HG03575 (cell line): Measurements from ENCODE around the gene PRDM2.

Experiments
- ATAC-seq: cut with Tn5 transposase; IDR thresholded peaks from one replicate; pipeline ENCODE4 v1.9.1; 2021; ENCODE audit not compliant: unreplicated experiment, insufficient number of reproducible peaks, low FRiP score; ENCODE audit errors: extremely low read depth

Gene PRDM2

GRCh38 chr1:13728091-13728715 is 28.2 kb downstream of the PRDM2 start:
- ATAC-seq = no peak

- no peak for ATAC-seq
These were observed 30.3 kb downstream of the PRDM2 start for GRCh38 chr1:13730291-13730690.

DNA sequence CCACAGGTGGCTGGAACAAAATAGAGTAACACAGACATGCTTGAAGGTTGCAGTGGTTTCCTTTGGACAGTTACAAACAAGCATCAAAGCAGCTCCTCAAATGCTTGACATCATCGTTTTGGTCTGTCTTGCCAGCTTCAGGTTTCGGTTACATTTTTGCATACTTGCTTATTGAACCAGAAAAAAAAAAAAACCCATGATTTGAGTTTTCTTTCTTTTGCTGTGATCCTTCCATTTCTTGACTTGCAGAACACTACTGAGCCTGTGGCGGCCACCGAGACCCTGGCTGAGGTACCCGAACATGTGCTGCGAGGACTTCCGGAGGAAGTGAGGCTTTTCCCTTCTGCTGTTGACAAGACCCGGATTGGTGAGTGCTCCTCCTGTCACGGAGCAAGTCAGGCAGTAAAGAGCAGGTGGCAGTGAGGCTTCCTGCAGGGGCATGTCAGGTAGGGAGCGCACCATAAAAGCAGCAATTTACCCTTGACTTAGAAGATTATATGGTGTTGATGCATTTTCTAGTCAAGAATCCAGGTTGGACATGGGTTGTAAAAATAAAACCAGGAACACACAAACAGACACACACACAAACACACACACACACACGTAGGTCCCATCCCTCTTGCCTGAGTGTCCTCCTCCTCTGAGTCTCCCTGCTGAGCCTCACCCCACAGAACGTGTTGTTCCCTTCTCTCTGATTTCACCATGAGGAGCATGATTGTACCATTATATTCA is 30.9 kb downstream of the PRDM2 start:
- ATAC-seq = peak; percentile 55

DNA sequence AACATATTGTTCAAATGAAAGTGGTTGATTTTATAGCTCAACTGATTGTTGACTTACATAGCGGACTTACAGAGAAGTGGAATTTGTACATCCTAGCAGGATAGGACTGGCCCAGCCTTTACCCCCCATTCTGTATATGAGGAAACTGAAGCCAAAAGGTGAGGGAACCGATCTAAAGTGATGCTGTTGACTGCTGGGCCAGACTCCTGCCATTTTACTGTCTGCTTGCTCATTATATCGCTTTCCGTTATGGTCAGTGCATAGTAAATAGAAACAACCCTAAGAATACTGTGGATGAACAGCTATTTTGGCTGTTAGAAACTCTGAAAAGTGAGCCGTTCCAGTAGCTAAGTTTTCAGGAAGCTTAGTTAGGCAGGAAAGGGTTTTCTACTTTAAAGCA is 31.9 kb downstream of the PRDM2 start:
- ATAC-seq = no peak

DNA sequence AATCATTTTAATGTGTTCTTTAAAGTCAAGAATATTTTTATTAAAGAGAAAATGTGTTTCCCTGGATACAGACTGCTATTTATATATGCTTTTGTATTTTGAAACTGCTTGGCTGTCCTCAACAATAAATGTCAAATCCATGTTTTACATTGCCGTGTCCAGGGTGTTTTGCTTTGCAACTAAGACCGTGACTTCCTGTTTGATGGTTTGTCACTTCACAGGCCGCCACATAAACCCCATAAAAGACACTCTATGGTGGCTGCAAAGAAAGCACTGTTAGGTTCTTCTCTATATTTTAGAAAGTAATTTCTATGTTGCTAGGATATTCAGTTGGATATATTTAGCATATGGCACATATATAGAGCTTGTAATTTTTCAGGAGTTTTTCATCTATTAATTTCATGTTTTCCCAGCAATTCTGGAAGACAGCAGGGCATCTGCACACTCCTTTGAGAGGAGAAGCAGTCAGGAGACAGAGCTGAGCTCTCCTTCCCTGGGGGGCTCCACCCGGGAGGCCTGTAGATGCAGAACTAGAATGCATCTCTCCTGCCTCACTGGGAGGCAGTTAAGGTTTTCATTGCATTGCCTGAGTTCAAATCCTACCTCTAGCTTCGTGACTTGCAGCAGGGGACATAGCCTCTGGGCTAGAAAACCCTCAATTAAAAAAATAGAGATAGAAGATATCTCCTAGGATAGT is 33.1 kb downstream of the PRDM2 start:
- no peak for ATAC-seq

- ATAC-seq = no peak
These were observed 33.7 kb downstream of the PRDM2 start for GRCh38 chr1:13733711-13734110.

DNA sequence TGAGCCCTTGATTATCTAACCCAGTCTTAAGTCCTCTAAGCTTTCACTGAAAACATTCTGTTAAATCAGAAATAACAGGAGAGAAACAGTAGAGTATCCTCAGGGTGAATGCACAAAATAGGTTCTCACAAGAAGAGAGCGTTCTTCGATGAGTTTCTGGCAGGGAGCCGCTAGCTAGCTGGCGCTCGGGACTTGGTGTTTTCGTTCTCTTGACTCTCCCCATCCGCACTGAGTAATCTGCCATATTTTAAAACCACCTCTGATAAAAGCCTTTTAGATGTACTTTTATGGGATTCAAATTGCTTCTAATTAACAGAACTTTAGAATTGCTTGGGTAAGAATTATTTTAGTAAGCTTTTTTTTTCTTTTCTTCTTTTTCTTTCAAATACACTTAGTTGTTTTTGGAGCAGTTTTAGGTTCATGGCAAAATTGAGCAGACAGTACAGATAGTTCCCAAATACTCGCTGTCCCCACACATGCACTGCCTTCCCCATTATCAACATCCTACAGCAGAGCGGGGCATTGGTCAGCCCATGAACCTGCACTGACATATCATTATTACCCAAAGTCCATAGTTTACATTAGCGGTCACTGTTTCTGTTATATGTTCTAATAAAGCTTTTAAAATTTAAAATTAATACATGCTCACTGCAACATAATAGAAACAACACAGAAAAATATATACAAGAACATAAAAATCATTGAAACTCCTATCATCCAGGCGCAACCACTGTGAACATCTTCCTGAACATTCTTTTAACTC is 35.4 kb downstream of the PRDM2 start:
- no peak for ATAC-seq

DNA sequence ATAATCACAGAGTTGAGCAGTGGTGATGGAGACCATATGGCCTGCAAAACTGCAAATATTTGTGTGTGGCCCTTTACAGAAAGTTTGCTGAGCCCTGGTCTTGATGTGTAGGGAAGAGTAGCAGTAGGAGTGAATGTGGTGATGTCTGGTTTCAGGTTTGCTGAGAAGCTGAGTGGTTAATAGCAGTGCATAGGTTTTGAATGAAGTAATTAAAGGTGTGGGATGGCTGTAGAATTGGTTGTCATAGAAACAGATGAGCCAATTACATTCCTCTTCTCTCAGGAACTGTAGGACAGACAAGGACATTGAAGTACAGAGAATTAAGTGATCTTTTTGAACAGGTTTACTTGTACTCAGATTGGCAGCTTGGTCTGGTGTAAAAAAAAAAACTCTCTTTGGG is 37.4 kb downstream of the PRDM2 start:
- no peak for ATAC-seq

DNA sequence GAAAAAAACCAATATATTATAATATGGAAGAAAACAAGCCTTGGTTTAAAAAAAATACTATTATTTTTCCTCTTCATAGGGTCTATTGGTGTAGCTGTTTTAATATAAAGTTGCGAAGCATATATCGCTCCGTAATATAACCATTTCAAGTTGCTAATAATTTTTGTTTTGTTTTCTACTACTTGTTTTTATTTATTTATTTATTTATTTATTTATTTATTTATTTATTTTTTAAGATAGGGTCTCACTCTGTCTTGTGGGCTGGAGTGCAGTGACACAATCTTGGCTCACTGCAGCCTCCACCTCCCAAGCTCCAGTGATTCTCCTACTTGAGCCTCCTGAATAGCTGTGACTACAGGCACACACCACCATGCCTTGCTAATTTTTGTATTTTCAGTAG is 46.4 kb downstream of the PRDM2 start:
- ATAC-seq = no peak

- peak; percentile 33 for ATAC-seq
These were observed 48.9 kb downstream of the PRDM2 start for GRCh38 chr1:13748610-13749505.

GRCh38 chr1:13749543-13750341 is 49.8 kb downstream of the PRDM2 start:
- no peak for ATAC-seq

GRCh38 chr1:13751458-13751871 is 51.5 kb downstream of the PRDM2 start:
- ATAC-seq = no peak

DNA sequence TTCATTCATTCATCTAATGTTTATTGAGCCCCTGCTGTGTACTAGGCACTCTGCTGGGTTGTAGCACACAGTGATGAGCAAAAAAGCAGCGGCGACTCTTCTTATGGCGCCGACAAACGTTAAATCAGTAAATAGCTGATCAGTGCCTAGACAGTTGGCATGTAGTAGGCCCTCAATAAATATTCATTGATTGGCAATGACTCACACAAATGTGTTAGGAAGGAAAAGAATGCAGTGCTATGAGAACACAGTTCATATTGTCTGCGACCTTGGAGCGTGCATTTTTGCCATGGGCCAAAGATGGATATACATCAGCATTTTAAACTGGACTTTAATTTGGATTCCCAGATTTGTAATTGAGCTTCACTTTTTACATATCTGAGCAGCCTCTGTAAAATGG is 52.0 kb downstream of the PRDM2 start:
- ATAC-seq = no peak

DNA sequence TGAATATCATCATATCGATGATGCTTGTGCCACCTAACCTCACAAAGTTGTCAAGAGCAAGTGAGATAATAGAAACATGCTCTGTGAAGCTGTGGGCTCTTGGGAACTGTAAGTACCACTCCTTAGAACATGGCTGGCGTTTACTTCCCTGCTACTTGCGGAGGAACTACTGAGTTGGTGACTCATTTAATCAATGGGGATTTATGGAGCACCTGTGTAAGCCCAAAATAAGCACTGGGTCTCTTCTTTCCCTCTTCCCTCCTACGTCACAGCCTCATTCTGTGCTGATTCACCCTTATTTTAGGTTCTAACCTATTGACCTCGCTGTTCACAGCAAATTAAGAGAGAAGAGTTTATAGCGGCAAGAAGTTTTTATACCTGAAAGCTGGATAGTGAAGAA is 52.9 kb downstream of the PRDM2 start:
- ATAC-seq = no peak

DNA sequence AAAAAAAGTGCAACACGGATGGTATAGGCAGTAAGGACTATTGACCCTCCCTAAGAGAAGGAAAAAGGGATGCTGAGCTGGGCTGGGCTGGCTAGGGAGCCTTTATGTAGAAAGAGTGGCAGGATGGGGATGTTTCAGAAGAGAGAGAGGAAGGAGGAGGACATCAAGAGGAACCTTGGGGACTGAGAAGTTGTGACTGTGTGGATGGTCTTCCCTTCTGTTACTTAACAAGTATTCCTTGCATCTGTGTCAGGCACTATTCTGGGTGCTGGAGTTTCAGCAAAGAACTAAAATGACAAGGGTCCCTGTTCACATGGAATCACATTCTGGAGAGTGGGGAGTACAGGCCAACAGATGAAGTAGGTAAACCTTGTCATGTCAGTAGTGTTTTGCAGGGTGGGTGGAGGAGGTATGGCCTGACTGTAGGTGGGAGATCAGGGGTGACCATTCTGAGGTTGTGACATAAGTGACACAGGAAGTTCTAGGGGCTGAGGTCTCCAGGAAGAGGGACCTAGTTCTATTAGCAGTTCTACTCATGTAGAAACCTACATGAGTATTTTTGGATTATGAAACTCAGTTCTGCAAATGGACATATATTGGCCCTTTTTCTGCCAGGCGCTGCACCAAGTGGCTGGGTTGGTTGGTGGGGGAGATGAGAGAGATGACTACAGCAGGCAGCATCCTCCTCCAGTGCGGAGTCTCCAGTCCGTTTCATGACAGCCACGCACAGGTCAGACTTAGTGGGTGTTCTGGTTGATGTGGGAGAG is 53.8 kb downstream of the PRDM2 start:
- peak; percentile 27 for ATAC-seq

GRCh38 chr1:13754510-13755103 is 54.6 kb downstream of the PRDM2 start:
- no peak for ATAC-seq
